Measurements from ENCODE around the gene PRKAG1. TPM values are rescaled to one million over a fixed set of nuclear protein-coding genes. Genes with fewer than 3 reads are reported as not detected.

Gene PRKAG1
- total and polyA plus RNA-seq, 10 of the 15 experiments (the other 5 are each of a cell fraction or from before 2014, with no cell fraction given): 44.5 to 91.6 (median 60.9) TPM

DNA sequence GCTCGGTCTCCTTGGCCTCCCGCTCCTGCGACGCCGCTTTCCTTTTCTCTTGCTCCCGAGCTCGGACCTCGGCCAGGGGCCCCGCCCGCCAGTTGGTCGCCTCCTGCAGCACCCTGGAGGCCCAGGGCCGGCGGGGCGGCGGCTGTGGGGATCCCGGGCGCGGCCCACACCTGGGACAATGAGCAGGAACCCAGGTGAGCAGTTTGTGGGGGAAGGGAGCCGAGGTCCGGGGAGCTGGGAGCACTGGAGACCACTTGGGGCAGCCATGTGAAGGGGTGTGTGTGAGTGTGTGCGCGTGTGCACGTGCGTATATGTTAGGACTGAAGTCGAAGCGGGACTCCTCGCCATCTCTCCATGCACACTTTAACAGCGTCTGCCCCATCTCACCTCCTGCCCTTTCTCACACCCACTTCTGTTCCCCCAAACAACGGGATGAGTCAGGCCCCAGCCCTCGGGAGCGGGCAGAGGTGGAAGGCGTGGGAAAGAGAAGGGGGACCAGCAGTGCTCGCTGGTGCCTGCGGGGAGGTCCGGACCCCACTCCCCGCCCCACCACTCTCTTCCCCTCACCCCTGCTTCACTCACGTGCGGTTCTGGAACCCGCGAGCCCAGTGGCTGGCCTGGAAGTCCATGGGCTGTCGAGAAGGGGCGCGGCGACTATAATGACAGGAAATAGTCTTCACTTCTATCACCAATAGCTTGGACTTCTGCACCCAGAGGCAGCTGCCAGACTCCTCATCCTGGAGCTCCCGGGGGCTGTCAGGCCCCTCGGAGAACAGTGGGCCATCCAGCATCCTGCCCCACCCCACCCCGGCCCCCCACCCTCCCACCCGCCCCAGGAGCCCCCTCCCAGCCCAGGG, 19.9 kb downstream of the PRKAG1 start (continued):
- TF ChIP-seq YY1 (IDR thresholded peaks at IDR 0.05; ENCODE audit: low read depth, low read length): 0 out of 2 replicates have a peak, but pooled peaks have one; percentile 10
- TF ChIP-seq SMAD5 (IDR thresholded peaks at IDR 0.05; ENCODE audit: low read depth): no peak
- TF ChIP-seq EZH2 (IDR thresholded peaks at IDR 0.05; ENCODE audit: borderline replicate concordance, control insufficient read depth, low read depth, low read length): no peak
- TF ChIP-seq HDAC2 (IDR thresholded peaks at IDR 0.05): no peak
- peak; percentile 38 for TF ChIP-seq MXI1 (IDR thresholded peaks at IDR 0.05; ENCODE audit: low read depth, low read length)
- TF ChIP-seq, protein P1, sequence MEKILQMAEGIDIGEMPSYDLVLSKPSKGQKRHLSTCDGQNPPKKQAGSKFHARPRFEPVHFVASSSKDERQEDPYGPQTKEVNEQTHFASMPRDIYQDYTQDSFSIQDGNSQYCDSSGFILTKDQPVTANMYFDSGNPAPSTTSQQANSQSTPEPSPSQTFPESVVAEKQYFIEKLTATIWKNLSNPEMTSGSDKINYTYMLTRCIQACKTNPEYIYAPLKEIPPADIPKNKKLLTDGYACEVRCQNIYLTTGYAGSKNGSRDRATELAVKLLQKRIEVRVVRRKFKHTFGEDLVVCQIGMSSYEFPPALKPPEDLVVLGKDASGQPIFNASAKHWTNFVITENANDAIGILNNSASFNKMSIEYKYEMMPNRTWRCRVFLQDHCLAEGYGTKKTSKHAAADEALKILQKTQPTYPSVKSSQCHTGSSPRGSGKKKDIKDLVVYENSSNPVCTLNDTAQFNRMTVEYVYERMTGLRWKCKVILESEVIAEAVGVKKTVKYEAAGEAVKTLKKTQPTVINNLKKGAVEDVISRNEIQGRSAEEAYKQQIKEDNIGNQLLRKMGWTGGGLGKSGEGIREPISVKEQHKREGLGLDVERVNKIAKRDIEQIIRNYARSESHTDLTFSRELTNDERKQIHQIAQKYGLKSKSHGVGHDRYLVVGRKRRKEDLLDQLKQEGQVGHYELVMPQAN (conservative IDR thresholded peaks at IDR 0.05): no peak

- no peak for DNase-seq (ENCODE audit: low read depth, low spot score)
- intact Hi-C loops (cut with micrococcal nuclease; ENCODE audit: unreplicated experiment): loop anchor here (5.0 kb wide), 2 partner anchors 94 to 96 kb away; partner anchors contain the start of gene DHH
- Histone ChIP-seq H3K27ac (ENCODE audit: control insufficient read depth, insufficient read depth) (no peak overlapping the region), H3K9ac (ENCODE audit: control insufficient read depth, insufficient read depth, low read length) (peak overlapping the region; percentile 62; the same call in 1 of the 2 replicates), H3K4me2 (ENCODE audit: control insufficient read depth, insufficient read depth) (peak overlapping the region; percentile 94), H3K79me2 (ENCODE audit: control insufficient read depth, insufficient read depth, low read length) (peaks cover 5% of the 10 kb centered on the region), H3K36me3 (ENCODE audit: control insufficient read depth in 2 of 2, insufficient read depth in 2 of 2, low read length in 1 of 2) (peaks cover 1 to 10% of the 10 kb centered on the region in 2 experiments; a peak in 3 of 4 replicates), H3K9me3 (replicated peaks; ENCODE audit: control insufficient read depth, insufficient read depth, low read length) (no peaks in the 10 kb centered on the region), H3K4me1 (ENCODE audit: control insufficient read depth, insufficient read depth, low read length) (peaks cover 27% of the 10 kb centered on the region), H3K27me3 (replicated peaks in 1 of 2; ENCODE audit: control insufficient read depth in 2 of 2, insufficient read depth in 2 of 2, low read length in 1 of 2) (no peaks in the 10 kb centered on the region), H2AFZ (ENCODE audit: control insufficient read depth, low read depth, low read length) (peak overlapping the region; percentile 73), H3K4me3 (peak overlapping the region; percentile 69), H4K20me1 (ENCODE audit: control insufficient read depth, insufficient read depth) (peaks cover 3% of the 10 kb centered on the region)
- ChIA-PET CTCF (interaction anchor here (0.6 to 14.1 kb wide), 29 partner anchors 10 to 490 kb away, joined by 3 to 172 read pairs (median 8); partner anchors contain the start of genes DDX23, DHH, PRKAG1 and RHEBL1), SMC1A (ENCODE audit: uncharacterized antibody, unreplicated experiment) (interaction anchor here (1.0 to 2.7 kb wide), 12 partner anchors 10 to 203 kb away, joined by 3 to 22 read pairs (median 6); partner anchors contain the start of genes LMBR1L, PRKAG1 and WNT1), POLR2A (interaction anchor here (0.6 to 6.0 kb wide), 5 partner anchors 10 to 146 kb away, joined by 3 to 52 read pairs (median 12); partner anchors contain the start of genes DDX23 and PRKAG1), RAD21 (ENCODE audit: unreplicated experiment) (interaction anchor here (0.5 to 5.4 kb wide), 18 partner anchors 10 to 640 kb away, joined by 3 to 62 read pairs (median 6); partner anchors contain the start of genes ARF3, DDX23, KMT2D and PRKAG1)
- 2% methylated on average over 57 of the region's 57 CpGs for WGBS (ENCODE audit: insufficient coverage, insufficient replicate concordance, low lambda C conversion rate, missing lambda C conversion rate)
- peak; percentile 69 for ATAC-seq
- no peak for FAIRE-seq
- BruUV-seq (replicated peaks): no TSS peak
- in situ Hi-C loops (cut with MboI): no loop called here
- TF ChIP-seq, protein P1 (conservative IDR thresholded peaks at IDR 0.05): no peak
- TF ChIP-seq YY1 (IDR thresholded peaks at IDR 0.05; ENCODE audit: low read depth, low read length): no peak
- no peak for TF ChIP-seq RFX5 (IDR thresholded peaks at IDR 0.05; ENCODE audit: low read depth, low read length)
- no peak for TF ChIP-seq PKNOX1 (IDR thresholded peaks at IDR 0.05)
- peak in 1 of 2 experiments; percentile 86; a peak in 2 of 3 replicates for TF ChIP-seq EGR1 (IDR thresholded peaks at IDR 0.05; ENCODE audit: borderline replicate concordance in 1 of 2, low read depth in 2 of 2, low read length in 2 of 2)
- no peak for TF ChIP-seq TCF7 (IDR thresholded peaks at IDR 0.05; ENCODE audit: borderline replicate concordance)
- TF ChIP-seq RAD51 (IDR thresholded peaks at IDR 0.05): no peak
- no peak for TF ChIP-seq PAX8 (IDR thresholded peaks at IDR 0.05)
- no peak for TF ChIP-seq NR2C1 (IDR thresholded peaks at IDR 0.05)
- TF ChIP-seq SRF (IDR thresholded peaks at IDR 0.05; ENCODE audit: low read depth in 2 of 2, low read length in 2 of 2): no peak
These were observed 20.7 kb downstream of the PRKAG1 start for GRCh38 chr12:48997719-48998496.

Measured in GM12878 (cell line).